Activated naive CD8-positive, alpha-beta T cell treated with anti-CD3 and anti-CD28 coated beads, Interleukin-2, amount 10 ng/mL, durations not matched to agents 7 days and 5 days (primary cell): ENCODE measurements around the gene SYCE3. TPM values are rescaled to one million over a fixed set of nuclear protein-coding genes. Genes with fewer than 3 reads are reported as not detected.

Source experiments
- ATAC-seq: fragments of 150-1000 bp; cut with Tn5 transposase; one replicate; pipeline ENCODE4 v1.10.0; 2021; ENCODE audit warnings: low read depth, moderate library complexity
- POLR2A ChIA-PET: fragments of 350-600 bp; sonication (Branson Sonifier 250); formaldehyde crosslinking; loops from one replicate; lab custom pipeline; 2021; ENCODE audit warnings: antibody characterized with exemption; lab: Charles Lee
- DNase-seq: peaks from one replicate; pipeline ENCODE4 v3.0.0; 2021
- H3K27ac Mint-ChIP-seq: one replicate; pipeline ENCODE4 v1.8.0; 2022; ENCODE audit warnings: mild to moderate bottlenecking, mixed read lengths
- H3K27me3 Mint-ChIP-seq: one replicate; pipeline ENCODE4 v1.8.0; 2022; ENCODE audit warnings: mild to moderate bottlenecking, moderate library complexity, mixed read lengths
- H3K36me3 Mint-ChIP-seq: one replicate; pipeline ENCODE4 v1.8.0; 2021; ENCODE audit warnings: mild to moderate bottlenecking, mixed read lengths
- H3K4me1 Mint-ChIP-seq: one replicate; pipeline ENCODE4 v1.8.0; 2021; ENCODE audit warnings: mixed read lengths
- H3K4me3 Mint-ChIP-seq: one replicate; pipeline ENCODE4 v1.8.0; 2022; ENCODE audit warnings: mild to moderate bottlenecking, moderate library complexity, mixed read lengths
- H3K9me3 Mint-ChIP-seq: one replicate; pipeline ENCODE4 v1.8.0; 2021; ENCODE audit warnings: mixed read lengths
- total RNA-seq, 2 experiments: library from RNA; stranded (reverse); gene quantifications; one replicate each; pipeline ENCODE4 v1.2.3, GENCODE V29; 2021

Gene SYCE3
- total RNA-seq, 2 experiments from 2014 or later, result 0.79 to 1.1 TPM

GRCh38 chr22:50605002-50605612 is 42.4 kb upstream of the SYCE3 start:
- Mint-ChIP-seq H3K27me3 (peaks cover 38% of the 10 kb centered on the region), H3K36me3 (no peaks in the 10 kb centered on the region), H3K27ac (no peak overlapping the region), H3K4me3 (no peak overlapping the region), H3K9me3 (no peaks in the 10 kb centered on the region), H3K4me1 (peaks cover 1% of the 10 kb centered on the region)
- POLR2A ChIA-PET, result no interaction called here
- DNase-seq (no peak), ATAC-seq (no peak)

- no peak for DNase-seq
- peaks cover 4% of the 10 kb centered on the region for H3K4me1 Mint-ChIP-seq
- no peak overlapping the region for H3K4me3 Mint-ChIP-seq
- ATAC-seq, result no peak
- peaks cover 45% of the 10 kb centered on the region for H3K27me3 Mint-ChIP-seq
- POLR2A ChIA-PET, result no interaction called here
- no peaks in the 10 kb centered on the region for H3K9me3 Mint-ChIP-seq
- no peaks in the 10 kb centered on the region for H3K36me3 Mint-ChIP-seq
- H3K27ac Mint-ChIP-seq, result no peak overlapping the region
Observed at GRCh38 chr22:50604256-50605001, 41.7 kb upstream of the SYCE3 start.

- H3K36me3 Mint-ChIP-seq, result no peaks in the 10 kb centered on the region
- H3K9me3 Mint-ChIP-seq, result no peaks in the 10 kb centered on the region
- H3K4me3 Mint-ChIP-seq, result no peak overlapping the region
- H3K27ac Mint-ChIP-seq, result no peak overlapping the region
- ATAC-seq (no peak), DNase-seq (no peak)
- POLR2A ChIA-PET, result no interaction called here
- H3K27me3 Mint-ChIP-seq, result peaks cover 47% of the 10 kb centered on the region
- H3K4me1 Mint-ChIP-seq, result peaks cover 4% of the 10 kb centered on the region
Observed at GRCh38 chr22:50603511-50604255, 41.0 kb upstream of the SYCE3 start.

GRCh38 chr22:50602338-50602700 is 39.6 kb upstream of the SYCE3 start:
- Mint-ChIP-seq H3K9me3 (no peaks in the 10 kb centered on the region), H3K27ac (no peak overlapping the region), H3K4me1 (peaks cover 4% of the 10 kb centered on the region), H3K27me3 (peaks cover 48% of the 10 kb centered on the region), H3K36me3 (no peaks in the 10 kb centered on the region), H3K4me3 (no peak overlapping the region)
- DNase-seq (no peak), ATAC-seq (no peak)
- POLR2A ChIA-PET, result interaction anchor here (1.2 kb wide), 1 partner anchor 72 kb away, joined by 3 read pairs; the partner anchor contains the start of gene TYMP

GRCh38 chr22:50601669-50602337 is 39.1 kb upstream of the SYCE3 start:
- no peaks in the 10 kb centered on the region for H3K36me3 Mint-ChIP-seq
- ATAC-seq (no peak), DNase-seq (no peak)
- peaks cover 4% of the 10 kb centered on the region for H3K4me1 Mint-ChIP-seq
- H3K27ac Mint-ChIP-seq, result no peak overlapping the region
- H3K9me3 Mint-ChIP-seq, result no peaks in the 10 kb centered on the region
- peak overlapping the region; percentile 54 for H3K4me3 Mint-ChIP-seq
- POLR2A ChIA-PET, result interaction anchor here (1.2 kb wide), 1 partner anchor 72 kb away, joined by 3 read pairs; the partner anchor contains the start of gene TYMP
- peaks cover 51% of the 10 kb centered on the region for H3K27me3 Mint-ChIP-seq

GRCh38 chr22:50600967-50601668 is 38.4 kb upstream of the SYCE3 start:
- Mint-ChIP-seq H3K9me3 (no peaks in the 10 kb centered on the region), H3K4me3 (peak overlapping the region; percentile 54), H3K36me3 (no peaks in the 10 kb centered on the region), H3K27ac (no peak overlapping the region), H3K27me3 (peaks cover 47% of the 10 kb centered on the region), H3K4me1 (peaks cover 4% of the 10 kb centered on the region)
- ATAC-seq (no peak), DNase-seq (no peak)
- POLR2A ChIA-PET, result interaction anchor here (1.2 kb wide), 1 partner anchor 71 kb away, joined by 3 read pairs; the partner anchor contains the start of gene TYMP

- Mint-ChIP-seq H3K27ac (no peak within 1 kb of the TSS), H3K9me3 (no peaks in the 10 kb centered on the region), H3K36me3 (no peaks in the 10 kb centered on the region), H3K4me3 (peak within 1 kb of the TSS; percentile 62), H3K27me3 (peaks cover 47% of the 10 kb centered on the region), H3K4me1 (peaks cover 4% of the 10 kb centered on the region)
- ATAC-seq (peak; percentile 26), DNase-seq (no peak)
- POLR2A ChIA-PET, result interaction anchor here (0.9 to 1.4 kb wide), 3 partner anchors 16 to 71 kb away, joined by 3 to 4 read pairs (median 3); partner anchors contain the start of gene TYMP
Observed at GRCh38 chr22:50600538-50600937, 37.8 kb upstream of the SYCE3 start, which contains the start of gene MAPK8IP2. Gene MAPK8IP2 (plus strand): TSS chr22:50600793. CDS start chr22:50600819, 26 bp downstream.

- Mint-ChIP-seq H3K4me3 (peak overlapping the region; percentile 62), H3K36me3 (no peaks in the 10 kb centered on the region), H3K27ac (no peak overlapping the region), H3K9me3 (no peaks in the 10 kb centered on the region), H3K27me3 (peaks cover 44% of the 10 kb centered on the region), H3K4me1 (peaks cover 4% of the 10 kb centered on the region)
- ATAC-seq, result peak; percentile 79
- DNase-seq, result peak; percentile 87
- POLR2A ChIA-PET, result interaction anchor here (0.6 to 1.4 kb wide), 5 partner anchors 13 to 70 kb away, joined by 3 to 4 read pairs (median 3); partner anchors contain the start of gene TYMP
Observed at GRCh38 chr22:50599816-50600455, 37.2 kb upstream of the SYCE3 start.

- no peak for ATAC-seq
- POLR2A ChIA-PET, result no interaction called here
- peaks cover 32% of the 10 kb centered on the region for H3K27me3 Mint-ChIP-seq
- DNase-seq, result no peak
- H3K27ac Mint-ChIP-seq, result no peak overlapping the region
- no peak overlapping the region for H3K4me3 Mint-ChIP-seq
- H3K9me3 Mint-ChIP-seq, result no peaks in the 10 kb centered on the region
- peaks cover under 1% of the 10 kb centered on the region for H3K36me3 Mint-ChIP-seq
- peaks cover 4% of the 10 kb centered on the region for H3K4me1 Mint-ChIP-seq
Observed at GRCh38 chr22:50597097-50597496, 34.4 kb upstream of the SYCE3 start.

GRCh38 chr22:50595189-50595588 is 32.5 kb upstream of the SYCE3 start:
- POLR2A ChIA-PET, result no interaction called here
- Mint-ChIP-seq H3K4me1 (peaks cover 3% of the 10 kb centered on the region), H3K9me3 (no peaks in the 10 kb centered on the region), H3K27ac (no peak overlapping the region), H3K4me3 (no peak overlapping the region), H3K27me3 (peaks cover 24% of the 10 kb centered on the region), H3K36me3 (peaks cover 1% of the 10 kb centered on the region)
- DNase-seq (no peak), ATAC-seq (no peak)

GRCh38 chr22:50587407-50587806 is 24.7 kb upstream of the SYCE3 start:
- Mint-ChIP-seq H3K4me1 (peaks cover 7% of the 10 kb centered on the region), H3K27me3 (peaks cover 4% of the 10 kb centered on the region), H3K27ac (no peak overlapping the region), H3K4me3 (no peak overlapping the region), H3K9me3 (no peaks in the 10 kb centered on the region), H3K36me3 (peaks cover 3% of the 10 kb centered on the region)
- POLR2A ChIA-PET, result no interaction called here
- no peak for DNase-seq
- ATAC-seq, result no peak

GRCh38 chr22:50586416-50586815 is 23.7 kb upstream of the SYCE3 start:
- Mint-ChIP-seq H3K27ac (no peak overlapping the region), H3K4me1 (peaks cover 7% of the 10 kb centered on the region), H3K4me3 (no peak overlapping the region), H3K27me3 (peaks cover 1% of the 10 kb centered on the region), H3K36me3 (peaks cover 2% of the 10 kb centered on the region), H3K9me3 (no peaks in the 10 kb centered on the region)
- POLR2A ChIA-PET, result no interaction called here
- DNase-seq, result no peak
- no peak for ATAC-seq
